Renal pelvis (tissue), 4 donors: ENCODE measurements around the gene LILRB1. TPM values are rescaled to one million over a fixed set of nuclear protein-coding genes. Genes with fewer than 3 reads are reported as not detected.
"Not testable (repeated sequence)": the region's sequence is repeated elsewhere in the genome, so short reads cannot be mapped to it uniquely, and the experiment has no call there.

ENCODE experiments used
- DNase-seq: peaks from one replicate; pipeline ENCODE4 v3.0.0-alpha.2; 2013
- polyA plus RNA-seq, 3 donors: library from polyadenylated mRNA; unstranded; fragments of 120-200 nt; gene quantifications; one replicate each; pipeline ENCODE4 v1.2.1, GENCODE V29; 2013; ENCODE audit not compliant: insufficient read length in 3 of 3

Gene LILRB1
- polyA plus RNA-seq, 3 donors, result 0.91 to 1.4 (median 1.3) TPM

DNA sequence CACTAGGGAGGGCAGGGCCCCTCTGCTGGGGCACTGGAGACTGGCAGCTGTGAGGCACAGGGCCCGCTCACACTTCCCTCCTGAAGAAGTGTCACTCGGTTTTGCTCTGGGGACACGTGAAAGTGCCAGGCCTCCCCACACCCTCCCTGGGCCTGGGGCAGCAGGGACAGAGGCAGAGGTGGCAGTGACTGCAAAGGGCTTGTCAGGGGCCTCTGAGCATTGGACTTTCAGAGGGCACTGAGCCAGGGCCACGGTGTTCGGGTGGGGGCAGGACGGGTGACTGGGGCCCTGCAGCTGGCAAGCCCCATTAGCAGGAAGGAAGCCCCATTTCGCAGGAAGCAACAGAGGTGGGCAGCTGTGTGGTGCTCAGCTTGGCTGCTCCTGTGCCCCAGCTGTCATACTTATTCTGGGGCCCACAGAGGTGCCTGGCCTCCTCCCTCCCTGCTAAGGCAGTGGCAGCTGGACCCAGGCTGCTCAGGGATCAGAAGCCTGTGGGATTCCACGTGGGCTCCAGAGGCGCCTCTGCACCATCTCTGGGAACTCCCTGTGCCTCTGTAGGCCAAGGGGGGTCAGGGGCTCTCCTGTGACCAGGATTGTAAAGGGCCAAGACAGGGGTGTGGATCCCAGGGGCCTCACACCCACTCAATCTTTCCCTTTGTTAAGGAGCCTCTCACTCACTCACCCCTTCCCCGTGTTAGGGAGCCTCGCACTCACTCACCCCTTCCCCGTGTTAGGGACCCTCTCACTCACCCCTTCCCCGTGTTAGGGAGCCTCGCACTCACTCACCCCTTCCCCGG, 5.2 kb upstream of the LILRB1 start:
- not testable (repeated sequence) for DNase-seq

DNA sequence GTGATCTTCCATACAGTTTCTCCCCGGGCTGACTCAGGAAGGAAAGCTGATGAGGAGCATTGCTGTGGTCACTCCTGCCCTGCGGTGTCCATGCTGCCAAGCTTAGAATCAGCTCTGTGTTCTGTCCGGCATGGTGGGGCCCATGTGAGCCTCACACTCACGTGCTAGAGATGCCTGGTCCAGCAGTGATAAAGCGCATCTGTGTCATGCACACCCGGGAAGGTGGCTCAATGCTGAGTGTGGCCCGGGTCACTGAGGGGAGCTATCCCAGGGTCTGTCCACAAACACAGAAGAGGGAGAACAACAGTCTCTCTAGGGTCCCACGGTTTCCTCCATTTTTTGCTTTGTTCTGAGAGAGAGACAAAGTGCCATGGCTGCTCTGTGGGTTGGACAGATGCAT, 3.5 kb upstream of the LILRB1 start:
- DNase-seq, result no peak

DNA sequence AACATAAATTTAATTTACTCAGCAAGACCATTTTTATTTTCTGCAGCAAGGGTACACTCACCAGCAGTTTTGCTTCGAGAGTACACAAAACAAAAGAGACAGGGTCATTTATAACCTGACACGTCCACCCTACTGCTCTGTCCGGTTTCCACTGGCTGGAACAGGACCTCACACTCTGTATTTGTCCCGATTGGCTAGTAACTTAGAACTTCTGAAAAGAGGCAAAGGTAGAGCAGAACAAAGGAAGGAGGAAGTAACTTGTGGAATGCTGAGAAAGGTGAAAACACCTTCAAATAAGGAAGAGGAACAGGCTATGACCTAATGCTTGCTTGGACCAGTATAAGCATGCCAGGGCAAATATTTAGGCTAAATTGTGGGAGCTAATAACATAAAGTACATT, 2.4 kb upstream of the LILRB1 start:
- DNase-seq, result not testable (repeated sequence)

DNA sequence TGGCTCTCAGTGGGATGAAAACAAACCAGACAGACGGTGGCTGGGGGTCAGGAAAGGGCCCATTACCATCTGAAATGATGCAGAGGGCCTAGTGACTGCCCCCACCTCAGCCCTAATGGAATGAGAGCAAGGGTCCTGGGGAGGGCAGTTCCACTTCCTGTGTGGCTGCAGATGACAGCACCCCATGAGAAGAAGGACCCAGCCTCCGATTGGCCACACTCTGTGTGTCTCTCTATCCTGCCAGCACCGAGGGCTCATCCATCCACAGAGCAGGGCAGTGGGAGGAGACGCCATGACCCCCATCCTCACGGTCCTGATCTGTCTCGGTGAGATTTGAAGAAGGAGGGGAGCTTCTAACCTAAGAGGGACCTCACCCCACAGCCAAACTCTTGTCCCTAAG, 498 bp downstream of the LILRB1 start:
- no peak for DNase-seq

DNA sequence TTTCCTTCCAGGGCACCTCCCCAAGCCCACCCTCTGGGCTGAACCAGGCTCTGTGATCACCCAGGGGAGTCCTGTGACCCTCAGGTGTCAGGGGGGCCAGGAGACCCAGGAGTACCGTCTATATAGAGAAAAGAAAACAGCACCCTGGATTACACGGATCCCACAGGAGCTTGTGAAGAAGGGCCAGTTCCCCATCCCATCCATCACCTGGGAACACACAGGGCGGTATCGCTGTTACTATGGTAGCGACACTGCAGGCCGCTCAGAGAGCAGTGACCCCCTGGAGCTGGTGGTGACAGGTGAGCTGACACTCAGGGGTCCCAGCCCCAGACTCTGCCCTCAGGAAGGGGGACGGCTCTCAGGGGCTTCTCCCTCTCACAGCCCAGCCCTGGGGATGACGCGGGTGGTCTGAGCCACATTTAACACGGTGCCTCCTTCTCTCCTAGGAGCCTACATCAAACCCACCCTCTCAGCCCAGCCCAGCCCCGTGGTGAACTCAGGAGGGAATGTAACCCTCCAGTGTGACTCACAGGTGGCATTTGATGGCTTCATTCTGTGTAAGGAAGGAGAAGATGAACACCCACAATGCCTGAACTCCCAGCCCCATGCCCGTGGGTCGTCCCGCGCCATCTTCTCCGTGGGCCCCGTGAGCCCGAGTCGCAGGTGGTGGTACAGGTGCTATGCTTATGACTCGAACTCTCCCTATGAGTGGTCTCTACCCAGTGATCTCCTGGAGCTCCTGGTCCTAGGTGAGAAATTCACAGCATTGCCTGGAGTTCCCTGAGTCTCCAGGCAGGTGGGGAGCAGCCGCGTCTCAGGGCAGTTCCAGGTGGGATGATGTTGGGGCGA, 1.4 kb downstream of the LILRB1 start:
- not testable (repeated sequence) for DNase-seq

DNA sequence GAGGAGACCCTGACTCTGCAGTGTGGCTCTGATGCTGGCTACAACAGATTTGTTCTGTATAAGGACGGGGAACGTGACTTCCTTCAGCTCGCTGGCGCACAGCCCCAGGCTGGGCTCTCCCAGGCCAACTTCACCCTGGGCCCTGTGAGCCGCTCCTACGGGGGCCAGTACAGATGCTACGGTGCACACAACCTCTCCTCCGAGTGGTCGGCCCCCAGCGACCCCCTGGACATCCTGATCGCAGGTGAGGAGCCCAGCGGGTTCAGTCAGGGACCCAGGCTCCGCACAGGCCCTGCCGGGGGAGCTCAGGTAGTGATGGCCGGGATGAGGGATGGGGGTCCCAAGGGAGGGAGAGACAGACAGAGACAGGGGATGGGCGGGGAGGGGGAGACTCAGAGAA, 2.2 kb downstream of the LILRB1 start:
- not testable (repeated sequence) for DNase-seq

DNA sequence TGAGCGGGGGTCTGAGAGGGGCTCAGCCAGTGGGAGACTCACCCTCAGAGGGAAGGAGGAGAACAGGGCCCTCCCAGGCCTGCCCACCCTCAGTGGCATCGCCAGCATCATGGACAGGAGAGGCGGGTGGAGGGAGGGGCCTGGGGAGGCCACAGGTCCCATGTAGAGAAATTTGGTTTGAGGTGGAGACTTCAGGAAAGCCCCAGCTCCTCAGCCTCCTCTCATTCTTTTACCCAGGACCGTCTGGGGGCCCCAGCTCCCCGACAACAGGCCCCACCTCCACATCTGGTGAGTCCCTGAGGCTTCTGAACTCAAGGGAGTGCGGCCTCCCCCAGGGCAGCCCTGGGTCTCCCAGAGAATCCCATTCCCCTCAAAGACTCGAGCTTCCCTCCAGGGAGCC, 3.1 kb downstream of the LILRB1 start:
- no peak for DNase-seq

DNA sequence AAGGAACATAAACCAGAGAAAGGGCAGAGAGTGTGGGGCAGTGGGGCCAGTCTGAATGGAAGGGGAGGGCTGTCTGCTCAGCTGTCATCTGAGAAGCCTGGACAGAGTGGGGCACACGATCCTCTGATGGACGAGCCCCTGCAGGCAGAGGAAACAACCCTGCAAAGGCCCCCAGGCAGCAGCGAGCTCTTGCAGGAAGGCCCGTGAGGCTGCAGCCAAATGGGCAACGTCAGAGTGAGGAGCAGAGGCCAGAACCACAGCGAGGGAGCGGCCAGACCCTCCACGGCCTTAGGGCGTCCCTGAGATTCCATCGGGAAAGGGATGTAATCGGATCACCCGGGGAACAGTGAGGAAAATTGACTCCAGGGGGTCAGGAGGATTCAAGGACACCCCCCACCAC, 5.8 kb downstream of the LILRB1 start:
- DNase-seq, result peak; percentile 3

DNA sequence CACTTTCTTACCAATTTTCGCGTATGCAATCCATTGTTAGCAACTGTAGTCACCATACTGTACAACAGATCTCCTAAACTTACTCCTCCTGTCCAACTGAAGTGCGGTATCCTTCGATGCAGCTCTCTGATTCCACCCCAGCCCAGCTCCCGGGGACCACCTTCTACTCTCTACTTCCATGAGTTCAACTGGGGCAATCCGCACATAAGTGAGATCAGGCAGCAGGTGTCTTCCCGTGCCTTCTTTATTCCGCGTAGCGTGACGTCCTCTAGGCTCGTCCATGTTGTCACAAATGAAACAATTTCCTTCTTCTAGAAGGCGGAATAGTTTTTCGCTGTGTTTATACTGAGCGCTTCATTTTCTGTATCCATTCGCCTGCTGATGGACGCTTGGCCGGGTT, 8.4 kb downstream of the LILRB1 start:
- no peak for DNase-seq

DNA sequence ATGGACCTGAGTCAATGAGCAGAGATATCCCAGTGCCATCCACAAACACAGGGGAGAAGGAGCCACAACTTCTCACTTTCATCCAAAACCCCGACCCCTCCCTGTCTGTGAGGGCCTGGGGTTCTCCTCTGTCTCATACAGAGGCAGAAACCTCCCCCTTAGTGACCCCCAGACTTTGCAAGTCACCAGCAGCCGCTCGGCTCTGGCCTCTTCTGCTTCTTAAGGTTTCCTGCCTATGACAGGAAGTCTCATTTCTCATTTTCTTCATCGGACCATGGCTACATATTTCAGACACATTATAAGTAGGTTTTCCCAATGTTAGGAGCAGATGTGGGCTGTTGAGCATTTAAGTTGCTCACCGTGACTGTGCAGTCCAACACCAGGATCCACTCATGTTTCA, 12.7 kb downstream of the LILRB1 start:
- DNase-seq, result not testable (repeated sequence)

DNA sequence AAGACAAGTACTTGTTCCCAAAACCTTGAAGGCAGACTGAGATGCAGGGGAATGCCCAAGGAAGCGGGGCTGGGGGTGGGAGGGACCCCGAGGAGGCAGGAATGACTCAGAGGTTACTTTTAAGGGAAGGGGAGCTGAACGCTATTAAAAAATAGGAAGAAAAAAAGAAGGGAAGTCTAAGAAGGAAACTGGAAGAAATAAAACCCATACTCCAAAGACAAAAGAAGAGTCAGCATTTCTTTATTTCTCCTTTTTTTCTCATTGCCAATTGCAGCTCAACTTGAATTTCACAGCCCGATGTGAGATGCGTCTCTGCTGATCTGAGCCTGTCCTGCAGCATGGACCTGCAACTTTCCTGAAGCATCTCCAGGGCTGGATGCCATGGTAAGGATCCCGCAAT, 13.3 kb downstream of the LILRB1 start:
- DNase-seq, result not testable (repeated sequence)

DNA sequence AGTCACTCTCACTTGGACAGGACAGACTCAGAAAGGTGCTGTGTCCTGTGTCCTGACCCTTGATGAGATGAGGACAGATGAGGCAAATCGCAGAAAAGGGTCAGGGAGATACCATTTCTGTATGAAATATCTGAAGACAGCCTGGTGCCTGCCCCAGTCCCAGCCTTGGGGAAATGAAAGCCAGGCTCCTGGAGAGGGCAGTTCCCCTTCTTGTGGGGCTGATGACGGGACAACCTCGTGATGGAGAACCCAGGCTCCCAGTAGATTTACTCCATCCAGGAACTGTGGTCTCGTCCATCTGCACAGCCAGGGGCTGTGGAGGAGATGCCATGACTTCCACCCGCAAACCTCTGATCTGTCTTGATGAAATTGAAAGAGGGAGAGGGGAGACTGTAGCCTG, 13.8 kb downstream of the LILRB1 start:
- DNase-seq, result no peak

DNA sequence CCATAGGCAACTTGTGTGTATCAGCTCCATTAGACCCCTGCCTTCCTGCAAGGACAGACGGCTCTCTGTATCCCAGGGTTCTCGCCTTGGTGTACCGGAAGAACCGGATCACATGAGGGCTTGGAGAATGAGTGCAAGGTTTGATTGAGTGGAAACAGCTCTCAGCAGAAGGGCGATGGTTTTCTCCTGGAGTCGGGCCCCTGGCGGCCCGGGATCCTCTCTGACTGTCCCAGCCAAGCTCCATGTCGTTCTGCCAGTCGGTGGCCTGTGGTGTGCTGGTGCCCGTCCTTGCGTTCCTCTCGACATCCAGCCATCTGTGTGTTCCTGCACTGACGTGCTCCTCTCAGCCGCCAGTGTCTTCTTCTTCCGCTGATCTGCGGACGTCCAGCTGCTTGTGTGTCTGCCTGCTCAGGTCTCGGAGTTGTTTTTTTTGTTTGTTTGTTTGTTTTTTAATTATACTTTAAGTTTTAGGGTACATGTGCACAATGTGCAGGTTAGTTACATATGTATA, 16.1 kb downstream of the LILRB1 start:
- no peak for DNase-seq

DNA sequence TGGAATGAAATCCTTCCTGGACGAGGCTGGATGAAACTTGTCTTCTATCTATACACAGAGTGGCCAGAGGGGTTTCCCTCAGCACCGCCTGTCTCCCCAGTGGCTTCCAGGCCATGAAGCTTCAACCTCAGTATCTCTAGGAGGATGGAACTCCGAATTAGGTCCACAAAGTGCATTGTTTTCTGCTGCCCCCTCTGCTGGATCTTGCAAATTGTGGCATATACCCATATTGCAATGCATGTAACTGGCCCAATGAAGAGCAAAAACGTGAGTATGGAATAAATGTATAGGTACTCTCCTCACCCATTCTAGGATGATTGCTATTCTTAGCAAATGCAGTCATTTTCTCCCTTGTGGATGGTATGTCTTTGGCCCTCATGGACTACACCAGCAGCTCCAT, 17.8 kb downstream of the LILRB1 start:
- no peak for DNase-seq

DNA sequence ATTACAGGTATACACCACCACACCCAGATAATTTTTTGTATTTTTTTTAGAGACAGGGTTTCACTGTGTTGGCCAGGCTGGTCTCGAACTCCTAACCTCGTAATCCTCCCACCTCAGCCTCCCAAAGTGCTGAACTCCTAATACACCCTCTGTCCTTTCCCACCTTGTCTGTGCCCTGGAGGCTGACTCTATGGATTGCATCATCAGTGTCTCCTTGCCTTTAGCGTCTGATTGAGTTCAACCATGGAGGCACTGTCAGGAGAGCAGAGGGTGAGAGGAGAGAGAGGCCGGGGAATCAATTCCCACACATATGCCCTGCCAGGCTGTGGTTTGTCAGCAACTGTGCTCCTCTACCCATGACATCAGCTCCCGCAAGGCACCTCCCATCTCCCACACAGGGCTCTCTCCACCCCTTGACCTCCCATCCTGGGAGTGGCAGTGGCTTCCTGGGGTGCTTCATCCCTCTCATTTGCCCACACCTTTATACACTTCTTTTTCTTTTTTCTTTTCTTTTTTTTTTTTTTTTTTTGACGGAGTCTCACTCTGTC, 19.9 kb downstream of the LILRB1 start:
- no peak for DNase-seq

DNA sequence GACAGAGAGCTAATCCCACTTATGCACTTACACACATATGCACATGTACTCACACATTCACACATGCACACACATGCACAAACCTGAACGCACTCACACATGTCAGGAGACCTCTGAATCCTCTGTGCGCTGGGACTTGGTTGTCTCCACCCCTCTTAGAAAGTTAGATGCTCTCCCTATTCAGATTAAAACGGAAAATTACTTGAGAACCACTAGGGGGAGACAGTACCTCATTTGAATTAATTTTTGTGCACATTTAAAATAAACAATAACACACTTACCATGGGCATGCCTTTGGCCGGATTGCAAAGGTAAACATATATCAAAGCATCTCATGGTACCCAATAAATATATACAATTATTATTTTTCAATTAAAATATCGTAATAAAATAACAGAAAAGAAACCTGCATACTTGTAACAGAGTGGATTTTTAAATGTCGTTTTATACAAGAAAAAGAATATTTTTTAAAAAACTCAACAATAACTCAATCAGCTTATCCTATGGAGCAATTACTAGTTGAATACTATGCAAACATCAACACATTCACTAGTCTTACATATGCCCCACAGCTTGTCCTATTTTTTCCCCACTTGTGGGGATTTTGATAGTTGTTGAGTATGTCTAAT, 23.0 kb downstream of the LILRB1 start:
- no peak for DNase-seq

DNA sequence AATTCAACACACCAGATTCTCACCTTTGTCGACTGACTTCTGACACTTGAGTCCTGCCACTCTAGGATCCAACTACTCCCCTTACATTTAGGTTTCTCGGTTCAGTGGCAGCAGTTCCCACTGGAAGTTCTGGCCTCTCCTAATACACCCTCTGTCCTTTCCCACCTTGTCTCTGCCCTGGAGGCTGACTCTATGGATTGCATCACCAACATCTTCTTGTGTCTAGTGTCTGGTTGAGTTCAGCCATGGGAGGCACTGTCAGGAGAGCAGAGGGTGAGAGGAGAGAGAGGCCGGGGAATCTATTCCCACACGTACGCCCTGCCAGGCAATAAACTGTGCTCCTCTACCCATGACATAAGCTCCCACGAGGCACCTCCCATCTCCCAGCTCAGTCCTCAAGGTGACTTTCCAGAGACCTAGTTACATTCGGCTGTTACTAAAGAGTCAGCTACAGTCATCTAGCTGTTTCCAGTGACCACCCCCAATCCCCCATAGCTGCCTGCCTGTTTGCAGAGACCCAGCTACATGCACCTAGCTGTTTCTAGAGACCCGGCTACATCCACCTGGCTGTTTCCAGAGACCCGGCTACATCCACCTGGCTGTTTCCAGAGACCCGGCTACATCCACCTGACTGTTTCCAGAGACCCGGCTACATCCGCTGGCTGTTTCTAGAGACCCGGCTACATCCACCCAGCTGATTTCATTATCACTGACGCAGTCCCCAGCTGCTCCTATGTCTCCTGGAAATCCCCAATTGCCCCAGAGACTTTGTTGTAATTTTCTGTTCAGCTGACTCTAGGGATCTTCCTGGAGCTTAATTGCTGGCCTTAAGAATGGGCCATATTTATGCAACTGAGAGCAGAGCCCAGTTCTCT, 24.4 kb downstream of the LILRB1 start:
- no peak for DNase-seq

DNA sequence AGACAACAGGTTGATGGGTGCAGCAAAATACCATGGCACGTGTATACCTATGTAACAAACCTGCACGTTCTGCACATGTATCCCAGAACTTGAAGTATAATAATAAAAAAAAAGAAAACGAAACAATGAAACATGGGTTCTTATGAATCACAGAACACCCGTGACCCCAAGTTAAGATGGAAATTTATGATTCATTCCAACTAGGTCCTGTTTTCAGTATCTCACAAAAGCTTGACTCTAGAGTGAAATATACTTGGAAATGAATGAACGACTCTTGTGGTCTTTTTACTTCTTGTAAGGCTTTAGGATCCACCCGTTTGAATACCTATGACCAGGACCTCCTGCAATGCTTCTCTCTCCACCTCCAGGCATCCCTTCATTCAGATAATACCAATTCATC, 29.0 kb downstream of the LILRB1 start:
- no peak for DNase-seq

DNA sequence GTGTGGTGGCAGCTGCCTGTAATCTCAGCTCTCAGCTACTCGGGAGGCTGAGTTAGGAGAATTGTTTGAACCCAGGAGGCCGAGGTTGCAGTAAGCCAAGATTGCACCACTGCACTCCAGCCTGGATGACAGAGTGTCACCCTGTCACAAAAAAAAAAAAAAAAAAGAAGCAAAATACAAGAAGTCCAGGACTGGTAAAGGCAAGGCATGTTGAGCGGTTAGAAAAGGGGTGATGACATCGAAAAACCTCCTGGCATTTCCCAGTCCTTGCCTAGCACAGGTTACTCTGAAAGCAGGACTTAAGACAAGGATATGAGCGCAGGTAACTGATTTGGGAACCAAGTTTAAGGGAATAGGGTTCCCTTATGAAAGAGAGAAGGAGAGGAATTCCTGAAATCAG, 30.0 kb downstream of the LILRB1 start:
- no peak for DNase-seq

DNA sequence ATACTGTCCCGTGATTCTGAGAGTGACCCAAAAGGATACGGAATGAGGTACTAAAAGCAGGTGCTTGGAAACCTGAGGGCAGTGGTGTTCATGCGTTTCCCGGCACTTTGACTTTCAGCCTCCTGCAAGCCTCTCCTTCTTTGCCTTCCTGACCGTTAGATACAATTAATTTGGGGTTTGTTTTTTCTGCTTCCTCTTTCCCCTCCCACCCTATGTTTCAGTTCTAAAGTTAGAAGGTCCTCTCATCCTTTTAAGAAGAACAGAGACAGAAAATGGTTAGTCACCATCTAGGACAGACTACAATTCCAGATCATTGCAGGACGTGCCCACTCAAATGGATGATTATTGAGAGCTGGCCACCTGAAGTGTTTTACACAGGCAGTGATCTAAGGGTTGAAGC, 30.7 kb downstream of the LILRB1 start:
- DNase-seq, result no peak

DNA sequence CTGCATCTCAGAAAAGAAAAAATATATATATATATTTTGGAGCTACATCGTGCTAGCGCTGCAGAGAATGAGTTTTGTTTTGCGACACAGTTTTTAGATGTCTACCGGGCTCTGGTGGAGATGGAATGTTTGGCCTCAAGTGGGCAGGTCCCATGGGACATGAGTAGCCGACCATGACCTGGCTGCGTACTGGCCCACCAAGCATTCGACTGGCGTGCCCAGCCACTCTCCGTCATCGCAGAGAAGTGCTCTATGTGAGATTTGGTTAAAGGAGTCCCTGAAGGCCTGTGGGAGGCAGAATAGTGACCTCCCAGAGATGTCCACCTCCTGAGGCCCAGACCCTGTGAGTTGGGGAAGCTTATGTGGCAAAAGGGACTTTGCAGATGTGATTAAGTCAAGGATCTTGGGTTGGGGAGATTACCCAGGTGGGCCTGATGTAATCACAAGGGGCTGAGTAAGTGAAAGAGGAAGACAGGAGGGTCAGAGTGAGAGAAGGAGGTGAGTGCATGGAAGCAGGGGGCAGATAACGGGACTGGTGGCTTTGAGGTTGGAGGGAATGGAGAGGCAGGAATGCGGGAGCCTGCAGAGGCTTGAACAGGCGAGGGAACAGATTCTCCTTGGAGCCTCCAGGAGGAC, 31.7 kb downstream of the LILRB1 start:
- no peak for DNase-seq
